Prostate gland (tissue), 2 donors: ENCODE data around the gene CARD19. TPM values are rescaled to one million over a fixed set of nuclear protein-coding genes. Genes with fewer than 3 reads are reported as not detected.

Experiments used
- DNase-seq: peaks from one replicate; pipeline ENCODE4 v3.0.0-alpha.2; 2019; ENCODE audit warnings: low spot score
- H3K27ac ChIP-seq, 2 donors: fragments of 200-600 bp; sonication (generic); 2 replicates each; pipeline ENCODE4 v1.5.1; 2017 to 2019
- H3K27me3 ChIP-seq: fragments of 200-600 bp; sonication (generic); replicated peaks from 2 replicates; pipeline ENCODE4 v1.5.1; 2019; ENCODE audit not compliant: insufficient read depth
- H3K36me3 ChIP-seq, 2 donors: fragments of 200-600 bp; sonication (generic); 1 replicate in 1 of 2; 2 replicates in 1 of 2; pipeline versions ENCODE4 v1.5.1 to v1.8.1; 2017 to 2019
- H3K4me1 ChIP-seq: fragments of 200-600 bp; sonication (generic); replicated peaks from 2 replicates; pipeline ENCODE4 v1.5.1; 2019
- H3K4me3 ChIP-seq, 2 donors: fragments of 200-600 bp; sonication (generic); 2 replicates each; pipeline ENCODE4 v1.5.1; 2017 to 2019
- H3K9me3 ChIP-seq: fragments of 200-600 bp; sonication (generic); 2 replicates; pipeline ENCODE4 v1.5.1; 2017
- CTCF ChIP-seq, 4 experiments: fragments of 200-600 bp in 2 of 4; fragments of 450-650 bp in 2 of 4; sonication (generic) in 2 of 4; IDR thresholded peaks; 1 replicate in 3 of 4; 2 replicates in 1 of 4; pipeline ENCODE4 v1.5.1; 2016 to 2019; ENCODE audit warnings: antibody characterized with exemption in 4 of 4, mild to moderate bottlenecking in 2 of 4, moderate library complexity in 2 of 4
- POLR2A ChIP-seq: fragments of 450-650 bp; IDR thresholded peaks from one replicate; pipeline ENCODE4 v1.6.1; 2016; ENCODE audit warnings: antibody characterized with exemption, mild to moderate bottlenecking
- POLR2AphosphoS5 ChIP-seq: sonication (generic); formaldehyde crosslinking; IDR thresholded peaks from one replicate; pipeline ENCODE4 v1.6.1; 2017; ENCODE audit warnings: antibody characterized with exemption
- WGBS: methylation state at CpG from one replicate; pipeline ENCODE4 v1.1.5; 2018; 5-methylcytosine and 5-hydroxymethylcytosine counted together
- intact Hi-C: fragments of 100-400 bp; cut with DNase I; formaldehyde crosslinking; loops from one replicate; pipeline ENCODE4 v1.14.2; 2022
- total RNA-seq, 2 donors: library from RNA; depleted of rRNA; stranded (reverse); fragments of >200 nt; gene quantifications; one replicate each; pipeline ENCODE4 v1.1.0, GENCODE V29; 2016

CARD19 gene
- total RNA-seq, 2 donors from 2014 or later: 41.9 to 111 TPM

- WGBS: 89% methylated on average over 12 of the region's 16 CpGs
- Histone ChIP-seq H3K9me3 (no peaks in the 10 kb centered on the region), H3K4me3 (no peak overlapping the region), H3K27me3 (no peaks in the 10 kb centered on the region), H3K27ac (no peak overlapping the region), H3K4me1 (peaks cover 12% of the 10 kb centered on the region), H3K36me3 (no peaks in the 10 kb centered on the region)
- no peak for TF ChIP-seq POLR2A
- TF ChIP-seq POLR2AphosphoS5: no peak
- no peak for TF ChIP-seq CTCF (IDR thresholded peaks at IDR 0.05)
- intact Hi-C loops: no loop called here
- DNase-seq: no peak
These were observed 28.8 kb downstream of the CARD19 start for GRCh38 chr9:93124793-93125192.

GRCh38 chr9:93125331-93125894 lies 29.4 kb downstream of the CARD19 start:
- H3K4me3 ChIP-seq: no peak overlapping the region
- no peak for TF ChIP-seq POLR2A
- no peak for TF ChIP-seq CTCF (IDR thresholded peaks at IDR 0.05)
- TF ChIP-seq POLR2AphosphoS5: no peak
- 91% methylated on average over 10 of the region's 10 CpGs for WGBS
- H3K27ac ChIP-seq: no peak overlapping the region
- peaks cover 12% of the 10 kb centered on the region for H3K4me1 ChIP-seq
- no peaks in the 10 kb centered on the region for H3K9me3 ChIP-seq
- intact Hi-C loops: no loop called here
- no peaks in the 10 kb centered on the region for H3K27me3 ChIP-seq
- H3K36me3 ChIP-seq: no peaks in the 10 kb centered on the region
- DNase-seq: no peak

DNA sequence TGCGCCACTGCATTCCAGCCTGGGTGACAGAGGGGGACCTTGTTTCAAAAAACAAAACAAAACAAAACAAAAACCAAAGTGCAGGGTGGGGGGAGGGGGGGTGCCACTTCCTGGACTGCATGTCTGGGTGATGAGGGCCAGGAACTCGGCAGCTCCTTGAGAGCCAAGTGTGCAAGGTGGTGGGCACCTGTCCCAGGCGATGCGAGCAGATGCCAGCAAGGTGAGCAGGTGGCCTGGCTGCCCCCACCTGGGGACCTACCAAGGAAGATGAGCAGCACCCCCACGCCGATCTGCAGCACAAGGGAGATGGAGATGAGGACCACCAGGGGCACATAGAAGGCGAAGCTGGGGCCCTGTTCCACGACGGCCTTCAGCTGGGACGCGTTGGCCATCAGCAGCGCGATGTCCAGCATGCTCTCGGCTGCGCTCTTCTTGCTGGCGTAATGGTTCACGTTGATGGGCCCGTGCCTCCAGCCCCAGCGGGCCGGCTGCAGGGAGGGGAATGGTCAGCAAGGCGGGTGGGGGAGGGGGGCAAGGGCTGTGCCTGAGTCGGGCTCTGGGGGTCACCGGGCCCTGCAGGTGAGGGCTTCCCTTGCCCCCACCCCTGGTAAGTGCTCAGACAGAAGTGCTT lies 30.2 kb downstream of the CARD19 start:
- Histone ChIP-seq H3K4me1 (peaks cover 20% of the 10 kb centered on the region), H3K27me3 (no peaks in the 10 kb centered on the region), H3K4me3 (no peak overlapping the region), H3K27ac (peak overlapping the region; percentile 54 to 60), H3K9me3 (no peaks in the 10 kb centered on the region), H3K36me3 (no peaks in the 10 kb centered on the region)
- intact Hi-C loops: no loop called here
- 76% methylated on average over 20 of the region's 23 CpGs for WGBS
- DNase-seq: no peak
- TF ChIP-seq POLR2A (no peak), CTCF (IDR thresholded peaks at IDR 0.05) (no peak), POLR2AphosphoS5 (no peak)

DNA sequence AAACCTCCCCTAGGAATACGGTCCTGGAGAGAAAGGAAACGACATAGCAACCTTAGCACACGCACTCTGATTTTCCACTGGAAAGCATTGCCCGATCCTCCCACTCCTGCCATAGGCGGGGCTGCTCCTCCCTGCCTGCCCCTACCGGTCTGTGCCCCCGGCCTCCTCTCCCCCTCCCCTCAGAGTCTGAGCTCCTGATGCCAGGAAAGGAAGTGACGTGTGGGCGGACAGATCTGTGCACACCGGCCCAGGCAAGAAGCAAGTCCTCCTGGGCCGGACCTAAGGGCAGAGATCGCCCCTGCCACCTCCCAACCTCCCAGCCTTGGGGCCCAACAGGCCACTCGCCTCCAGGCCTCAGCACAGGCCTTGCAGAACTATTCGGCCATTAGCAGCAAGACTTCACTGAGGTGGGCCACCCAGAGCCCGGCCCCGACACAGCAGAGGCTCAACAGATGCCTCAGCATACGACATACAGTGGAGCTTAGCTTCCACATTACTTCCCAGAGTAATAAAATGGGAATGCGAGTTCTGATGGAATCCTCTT lies 30.9 kb downstream of the CARD19 start:
- H3K9me3 ChIP-seq: no peaks in the 10 kb centered on the region
- no peaks in the 10 kb centered on the region for H3K27me3 ChIP-seq
- TF ChIP-seq CTCF (IDR thresholded peaks at IDR 0.05): no peak
- no peak for TF ChIP-seq POLR2AphosphoS5
- TF ChIP-seq POLR2A: no peak
- 14% methylated on average over 15 of the region's 18 CpGs for WGBS
- DNase-seq: peak; percentile 49
- no peaks in the 10 kb centered on the region for H3K36me3 ChIP-seq
- H3K27ac ChIP-seq: peak overlapping the region; percentile 54 to 60
- intact Hi-C loops: no loop called here
- H3K4me1 ChIP-seq: peaks cover 26% of the 10 kb centered on the region
- H3K4me3 ChIP-seq: no peak overlapping the region
